Measurements from ENCODE around the gene SDK1.
"Not testable (repeated sequence)": the region's sequence is repeated elsewhere in the genome, so short reads cannot be mapped to it uniquely, and the experiment has no call there.

Gene SDK1

DNA sequence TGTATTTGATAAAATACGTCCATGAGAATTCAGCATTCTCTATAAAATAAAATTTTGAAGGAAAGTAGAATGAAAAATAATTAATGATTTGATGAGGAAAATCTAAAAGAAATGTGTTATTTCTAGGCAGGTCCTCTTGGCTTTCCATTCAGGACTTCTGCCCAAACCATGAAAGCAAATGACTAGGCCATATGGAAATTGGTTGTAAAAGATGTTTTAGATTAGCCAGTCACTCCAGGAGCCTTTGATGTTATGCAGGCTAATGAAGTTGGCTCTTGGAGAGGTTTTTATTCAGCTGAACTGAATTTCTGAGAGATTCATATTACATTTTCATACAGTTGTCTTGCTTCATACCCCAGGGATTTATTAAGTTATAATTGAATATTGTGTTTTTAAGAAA is 452.8 kb downstream of the SDK1 start:
- ATAC-seq: no peak

DNA sequence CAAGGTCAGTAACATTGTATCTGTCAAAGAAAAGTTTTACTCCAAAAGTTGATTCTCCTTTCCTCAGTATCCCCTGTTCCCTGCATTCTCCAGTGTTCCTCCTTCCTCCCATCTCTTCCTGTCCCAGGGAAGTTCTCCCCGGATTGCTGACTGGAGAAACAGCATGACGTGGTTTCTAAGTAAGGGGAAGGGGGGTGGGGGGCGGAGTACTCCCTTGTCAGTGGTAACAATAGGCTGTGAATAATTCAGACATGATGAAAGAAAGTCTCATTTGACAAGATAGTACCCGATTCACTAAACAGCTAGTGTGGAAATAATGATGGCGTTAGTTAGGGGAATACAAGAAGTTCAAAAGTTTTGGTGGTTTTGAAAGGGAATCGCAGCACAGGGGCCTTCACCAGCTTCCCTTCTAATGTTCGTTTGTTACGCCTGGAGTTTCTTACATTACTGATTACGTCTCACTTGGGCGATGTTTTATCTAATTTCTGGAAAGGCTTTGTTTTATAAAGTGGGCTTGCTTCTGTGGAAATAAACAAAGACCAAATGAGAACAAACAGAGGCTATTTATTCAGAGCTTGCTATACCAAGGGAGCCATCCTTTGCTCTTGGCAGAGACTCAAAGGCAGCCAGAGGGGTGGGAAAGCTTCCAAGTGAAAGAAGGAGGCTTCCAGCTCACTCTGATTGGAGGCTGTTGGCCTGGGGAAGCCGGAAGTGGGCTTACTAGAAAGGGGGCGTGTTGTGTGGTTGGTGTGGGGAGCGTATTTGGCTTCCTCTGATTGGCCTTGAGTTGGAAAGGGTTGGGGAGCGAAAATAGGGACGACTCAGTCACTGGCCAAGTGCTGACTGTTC is 453.7 kb downstream of the SDK1 start:
- ATAC-seq: no peak

DNA sequence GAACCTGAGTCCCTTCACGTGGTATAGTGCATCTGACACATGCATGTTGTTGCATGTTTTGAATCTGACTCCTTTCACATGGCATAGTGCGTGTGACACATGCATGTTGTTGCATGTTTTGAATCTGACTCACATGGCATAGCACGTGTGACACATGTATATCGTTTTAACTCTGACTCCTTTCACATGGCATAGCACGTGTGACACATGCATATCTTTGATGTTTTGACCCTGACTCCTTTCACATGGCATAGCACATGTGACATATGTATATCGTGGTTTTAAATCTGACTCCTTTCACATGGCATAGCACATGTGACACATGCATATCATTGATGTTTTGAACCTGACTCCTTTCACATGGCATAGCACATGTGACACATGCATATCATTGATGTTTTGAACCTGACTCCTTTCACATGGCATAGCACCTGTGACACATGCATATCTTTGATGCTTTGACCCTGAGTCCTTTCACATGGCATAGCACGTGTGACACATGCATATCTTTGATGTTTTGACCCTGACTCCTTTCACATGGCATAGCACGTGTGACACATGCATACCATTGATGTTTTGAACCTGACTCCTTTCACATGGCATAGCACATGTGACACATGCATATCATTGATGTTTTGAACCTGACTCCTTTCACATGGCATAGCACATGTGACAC is 454.9 kb downstream of the SDK1 start:
- not testable (repeated sequence) for ATAC-seq

- ATAC-seq: no peak
Measured at GRCh38 chr7:3757059-3757458, 456.0 kb downstream of the SDK1 start.

GRCh38 chr7:3760651-3761050 is 459.6 kb downstream of the SDK1 start:
- no peak for ATAC-seq

- no peak for ATAC-seq
Measured at GRCh38 chr7:3762146-3762831, 461.2 kb downstream of the SDK1 start.

- no peak for ATAC-seq
Measured at GRCh38 chr7:3767917-3768777, 467.1 kb downstream of the SDK1 start.

GRCh38 chr7:3771906-3772305 is 470.9 kb downstream of the SDK1 start:
- no peak for ATAC-seq

GRCh38 chr7:3778345-3778744 is 477.3 kb downstream of the SDK1 start:
- ATAC-seq: no peak

DNA sequence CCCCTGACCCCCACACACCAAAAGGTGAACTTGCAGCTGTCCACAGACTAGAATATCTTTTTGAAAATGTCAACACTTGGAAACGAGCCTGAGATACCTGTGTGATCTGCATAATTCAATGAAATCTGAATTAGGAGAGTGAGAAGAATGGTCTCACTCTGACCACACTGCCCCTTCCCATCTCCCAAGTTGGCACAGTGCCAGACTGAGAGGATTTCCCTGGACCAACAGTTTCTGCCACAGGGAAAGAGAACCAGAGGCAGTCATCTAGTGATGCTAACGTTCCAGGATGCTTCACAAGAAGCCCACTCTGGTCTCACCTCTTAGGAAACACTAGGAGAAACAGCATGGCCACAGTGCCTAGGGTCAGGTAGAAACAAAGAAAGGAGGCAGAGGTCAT is 479.0 kb downstream of the SDK1 start:
- no peak for ATAC-seq

DNA sequence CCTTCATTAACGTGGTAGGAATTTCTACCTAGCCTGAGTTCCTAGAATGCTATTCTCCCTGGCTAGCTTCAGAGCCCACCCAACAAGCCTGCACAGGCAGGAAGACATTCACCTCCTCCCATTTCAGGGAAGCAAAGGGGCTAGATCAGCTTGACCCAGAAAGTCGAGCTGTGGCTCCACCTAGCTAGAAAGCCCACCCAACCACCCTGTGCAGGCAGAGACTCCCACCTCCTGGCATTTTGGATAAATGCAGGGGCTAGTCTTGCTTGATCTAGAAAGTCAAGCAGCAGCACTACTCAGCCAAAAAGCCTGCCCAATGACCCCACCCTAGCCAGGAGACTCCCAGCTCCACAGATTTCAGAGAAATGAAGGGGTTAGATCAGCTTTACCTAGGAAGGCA is 479.5 kb downstream of the SDK1 start:
- no peak for ATAC-seq

DNA sequence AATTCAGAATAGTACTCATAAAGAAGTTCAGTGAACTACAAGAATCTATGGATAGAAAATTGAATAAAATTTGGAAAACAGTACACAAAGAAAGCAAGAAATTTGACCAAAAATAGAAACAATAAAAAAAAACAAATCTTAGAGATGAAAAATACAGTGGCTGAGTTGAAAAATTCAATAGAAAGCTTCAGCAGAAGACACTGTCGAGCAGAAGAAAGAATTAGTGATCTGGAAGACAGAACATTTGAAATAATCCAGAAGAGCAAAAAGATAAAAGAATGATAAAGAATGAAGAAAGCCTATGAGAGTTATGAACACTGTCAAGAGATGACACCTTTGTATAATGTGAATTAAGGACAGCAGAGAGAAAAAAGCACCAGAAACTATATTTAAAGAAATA is 480.6 kb downstream of the SDK1 start:
- no peak for ATAC-seq

DNA sequence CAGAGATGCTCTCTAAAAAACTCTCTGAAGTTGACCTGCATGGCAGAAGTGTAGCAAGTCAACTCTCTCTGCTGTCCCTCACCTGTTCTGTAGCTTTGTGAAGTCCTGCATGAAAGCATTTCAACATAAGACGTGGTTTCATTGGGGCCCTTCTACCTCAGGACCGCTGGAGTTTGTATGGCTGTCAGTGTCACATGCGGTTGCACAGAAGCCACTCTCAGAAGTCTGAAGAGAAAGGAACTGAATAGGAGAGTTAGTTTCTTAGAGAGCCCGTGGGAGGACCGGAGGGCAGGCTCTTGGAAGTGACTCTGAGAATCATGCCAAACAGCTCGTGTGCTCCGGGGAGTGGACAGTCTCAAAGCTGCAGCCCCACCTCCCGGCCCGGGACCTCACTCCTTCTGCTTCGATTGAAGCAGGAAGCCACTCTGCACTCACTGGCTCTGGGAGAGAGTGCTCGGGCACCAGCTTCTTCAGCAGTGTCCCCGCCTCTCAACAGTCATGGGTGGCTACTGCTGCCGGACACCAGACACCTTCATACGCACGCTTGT is 486.7 kb downstream of the SDK1 start:
- ATAC-seq: no peak

- ATAC-seq: no peak
Measured at GRCh38 chr7:3790803-3791202, 489.8 kb downstream of the SDK1 start.

DNA sequence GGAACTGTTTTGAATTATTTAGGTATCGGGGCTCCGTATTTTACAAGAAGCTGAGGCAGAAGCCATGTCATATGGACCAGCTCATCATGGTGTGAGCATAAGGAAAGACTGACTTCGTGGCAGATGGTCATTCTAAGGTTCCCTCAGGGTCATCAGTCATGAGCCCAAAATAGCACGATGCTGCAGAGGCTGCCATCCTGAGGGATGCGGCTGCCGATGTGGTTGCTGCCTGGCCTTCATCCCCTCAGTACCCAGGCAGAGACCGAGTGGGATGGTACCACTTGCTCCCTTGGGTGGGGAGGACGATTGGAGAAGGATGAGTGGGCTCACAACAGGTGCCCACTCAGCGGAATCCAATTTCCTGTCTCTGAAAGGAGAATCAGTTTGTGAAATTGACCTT is 490.3 kb downstream of the SDK1 start:
- ATAC-seq: no peak

DNA sequence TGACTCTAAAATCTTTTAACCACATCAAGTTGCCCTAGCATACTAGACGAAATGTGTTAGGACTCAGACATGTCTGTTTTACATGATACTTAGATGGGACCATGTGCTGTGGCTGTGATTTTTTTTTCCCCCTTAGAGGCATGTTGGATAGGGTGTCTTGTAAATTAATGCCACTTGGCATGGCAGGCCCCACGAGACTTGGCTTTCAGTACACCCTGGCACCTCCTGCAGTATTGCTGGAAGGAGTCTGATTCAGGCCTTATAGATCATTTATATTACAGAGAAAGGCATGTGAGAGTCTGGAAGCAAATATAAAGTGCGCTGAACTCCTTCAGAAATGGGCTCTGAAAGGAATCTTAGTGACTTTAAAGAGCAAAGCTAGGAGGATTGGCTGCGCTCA is 494.1 kb downstream of the SDK1 start:
- no peak for ATAC-seq

GRCh38 chr7:3795781-3796180 is 494.7 kb downstream of the SDK1 start:
- no peak for ATAC-seq

DNA sequence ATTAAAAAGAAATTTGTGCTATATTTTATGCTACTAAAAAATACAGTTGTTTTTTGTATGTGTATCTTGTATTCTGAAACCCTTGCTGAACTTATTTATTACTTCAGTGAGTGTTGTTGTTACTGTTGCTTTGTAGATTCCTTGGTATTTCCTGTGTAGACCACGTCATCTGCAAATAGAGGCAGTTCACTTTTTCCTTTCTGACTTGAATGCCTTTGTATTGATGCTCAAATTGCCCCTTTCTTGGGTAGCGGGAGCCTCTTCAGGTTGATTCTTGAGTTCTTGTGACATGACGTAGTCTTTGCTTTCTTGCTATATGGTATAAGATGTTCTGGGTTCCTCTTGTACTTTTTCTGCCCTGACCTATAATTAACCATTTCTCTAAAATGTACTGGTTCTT is 504.1 kb downstream of the SDK1 start:
- no peak for ATAC-seq

GRCh38 chr7:3806516-3806915 is 505.5 kb downstream of the SDK1 start:
- ATAC-seq: no peak

- ATAC-seq: no peak
Measured at GRCh38 chr7:3807824-3808223, 506.8 kb downstream of the SDK1 start.

DNA sequence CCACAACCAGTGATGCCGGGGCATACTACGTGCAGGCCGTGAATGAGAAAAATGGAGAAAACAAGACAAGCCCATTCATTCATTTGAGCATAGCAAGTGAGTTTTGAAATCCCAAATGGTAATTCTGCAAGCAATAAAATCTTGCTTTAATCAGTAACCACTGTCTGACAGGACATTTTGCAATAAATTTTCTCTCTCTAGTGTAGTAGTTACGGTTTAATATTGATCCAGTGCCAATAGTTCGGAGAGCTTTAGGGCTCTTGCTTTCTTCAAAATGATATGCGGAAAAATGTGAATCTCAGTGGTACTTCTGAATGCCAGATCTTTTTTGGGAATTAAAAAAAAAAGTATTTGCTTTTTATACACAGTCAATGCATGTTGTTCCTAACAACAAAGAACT is 520.4 kb downstream of the SDK1 start:
- ATAC-seq: no peak

- ATAC-seq: no peak
Measured at GRCh38 chr7:3825491-3825890, 524.4 kb downstream of the SDK1 start.

GRCh38 chr7:3832199-3832598 is 531.1 kb downstream of the SDK1 start:
- ATAC-seq: no peak
